ENCODE data around the gene LMAN1. TPM values are rescaled to one million over a fixed set of nuclear protein-coding genes. Genes with fewer than 3 reads are reported as not detected.

The LMAN1 gene
- polyA plus RNA-seq, 2 donors = 12.0 to 18.3 TPM

DNA sequence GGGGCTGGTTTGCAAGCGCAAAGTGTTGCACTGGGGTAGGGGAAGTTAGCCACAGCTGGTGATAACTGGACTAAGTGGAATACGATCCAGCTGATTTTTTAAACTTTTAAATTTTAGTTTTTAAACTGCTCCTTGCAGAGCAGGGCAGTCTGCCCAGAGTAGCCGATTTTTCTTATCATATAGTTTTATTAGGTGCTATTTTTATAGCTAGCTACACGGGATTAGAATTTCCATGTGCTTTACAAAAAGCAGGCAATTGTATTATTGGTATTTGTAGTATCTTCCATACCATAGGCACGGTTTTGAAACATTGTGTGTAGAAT lies 50.2 kb downstream of the LMAN1 start:
- H3K36me3 ChIP-seq (ENCODE audit: control insufficient read depth in 2 of 2, insufficient read depth in 2 of 2, low read length in 1 of 2) = no peaks in the 10 kb centered on the region
- H3K4me1 ChIP-seq (ENCODE audit: control insufficient read depth in 2 of 2, insufficient read depth in 2 of 2, low read length in 1 of 2) = peaks cover 0 to 3% of the 10 kb centered on the region in 2 donors
- H3K9me3 ChIP-seq (ENCODE audit: control insufficient read depth in 2 of 2, insufficient read depth in 1 of 2, low read depth in 1 of 2, low read length in 1 of 2) = no peaks in the 10 kb centered on the region
- no peak overlapping the region for H3K27ac ChIP-seq (ENCODE audit: low read depth in 2 of 2, low read length in 1 of 2)
- peak overlapping the region in 1 of 2 donors; percentile 22 for H3K4me3 ChIP-seq (ENCODE audit: low read depth in 1 of 2, low read length in 2 of 2)
- 12% methylated on average over 5 of the region's 5 CpGs for WGBS, 2 donors
- H3K27me3 ChIP-seq (ENCODE audit: control insufficient read depth in 1 of 2, insufficient read depth in 2 of 2, low read length in 2 of 2) = no peaks in the 10 kb centered on the region

DNA sequence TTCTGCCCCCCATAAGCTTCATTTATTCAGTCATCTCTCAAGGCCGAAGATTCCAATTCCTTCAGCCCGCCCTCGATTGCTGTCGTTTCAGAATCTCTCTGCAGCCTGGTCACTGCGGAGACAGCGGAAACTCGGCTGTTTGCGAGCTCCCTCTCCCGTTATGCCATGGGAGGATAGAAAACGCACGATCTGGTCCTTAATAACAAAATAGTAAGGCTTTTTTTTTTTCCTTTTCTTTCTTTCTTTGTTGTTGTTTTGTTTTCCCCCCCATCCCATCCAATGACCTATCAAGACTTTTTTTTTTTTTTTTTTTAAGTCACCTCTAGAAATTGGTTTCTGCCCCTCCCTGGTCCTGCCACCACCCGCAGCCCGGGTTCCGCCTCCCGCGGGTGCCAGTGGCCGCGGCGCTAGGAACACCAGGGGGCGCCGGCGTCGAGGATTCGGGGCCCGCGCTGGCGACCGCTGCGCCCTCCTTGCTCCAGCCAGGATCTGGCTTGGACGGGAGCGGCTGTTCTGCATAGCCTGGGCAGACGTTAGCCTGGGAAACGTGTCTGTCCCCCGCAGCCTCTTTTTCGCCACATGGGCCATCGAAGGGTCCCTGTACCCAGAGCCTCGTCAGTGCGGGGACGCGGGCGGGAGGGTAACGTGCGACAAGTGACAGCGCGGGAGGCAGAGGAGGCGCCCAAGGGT lies 50.7 kb downstream of the LMAN1 start:
- Histone ChIP-seq H3K36me3 (ENCODE audit: control insufficient read depth in 2 of 2, insufficient read depth in 2 of 2, low read length in 1 of 2) (no peaks in the 10 kb centered on the region), H3K27ac (ENCODE audit: low read depth in 2 of 2, low read length in 1 of 2) (no peak overlapping the region), H3K9me3 (ENCODE audit: control insufficient read depth in 2 of 2, insufficient read depth in 1 of 2, low read depth in 1 of 2, low read length in 1 of 2) (no peaks in the 10 kb centered on the region), H3K4me1 (ENCODE audit: control insufficient read depth in 2 of 2, insufficient read depth in 2 of 2, low read length in 1 of 2) (peaks cover 0 to 3% of the 10 kb centered on the region in 2 donors), H3K4me3 (ENCODE audit: low read depth in 1 of 2, low read length in 2 of 2) (peak overlapping the region in 1 of 2 donors; percentile 22), H3K27me3 (ENCODE audit: control insufficient read depth in 1 of 2, insufficient read depth in 2 of 2, low read length in 2 of 2) (no peaks in the 10 kb centered on the region)
- WGBS, 2 donors = 3% methylated on average over 46 of the region's 46 CpGs

DNA sequence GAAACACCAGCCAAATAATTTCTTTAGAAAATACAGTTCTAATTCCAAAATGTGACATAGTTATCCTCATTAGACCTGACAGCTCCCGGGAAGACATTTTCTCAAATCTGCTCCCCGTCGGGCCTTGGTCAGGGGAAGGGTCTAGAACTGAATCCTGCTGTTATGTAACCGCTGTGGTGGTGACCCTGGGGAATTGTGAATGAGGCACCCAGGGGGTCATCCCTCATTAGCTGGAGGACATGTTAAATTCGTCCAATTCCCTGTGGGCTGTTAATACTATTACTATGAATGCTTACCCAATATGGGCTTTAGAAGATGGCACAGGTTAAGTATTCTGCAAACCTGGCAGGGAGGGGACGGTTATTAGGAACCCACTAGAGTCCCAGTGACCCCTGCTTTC lies 52.4 kb downstream of the LMAN1 start:
- Histone ChIP-seq H3K4me1 (ENCODE audit: control insufficient read depth in 2 of 2, insufficient read depth in 2 of 2, low read length in 1 of 2) (peaks cover 0 to 3% of the 10 kb centered on the region in 2 donors), H3K4me3 (ENCODE audit: low read depth in 1 of 2, low read length in 2 of 2) (no peak overlapping the region), H3K36me3 (ENCODE audit: control insufficient read depth in 2 of 2, insufficient read depth in 2 of 2, low read length in 1 of 2) (no peaks in the 10 kb centered on the region), H3K27me3 (ENCODE audit: control insufficient read depth in 1 of 2, insufficient read depth in 2 of 2, low read length in 2 of 2) (no peaks in the 10 kb centered on the region), H3K9me3 (ENCODE audit: control insufficient read depth in 2 of 2, insufficient read depth in 1 of 2, low read depth in 1 of 2, low read length in 1 of 2) (no peaks in the 10 kb centered on the region), H3K27ac (ENCODE audit: low read depth in 2 of 2, low read length in 1 of 2) (no peak overlapping the region)
- WGBS, 2 donors = 85% methylated on average over 6 of the region's 6 CpGs

DNA sequence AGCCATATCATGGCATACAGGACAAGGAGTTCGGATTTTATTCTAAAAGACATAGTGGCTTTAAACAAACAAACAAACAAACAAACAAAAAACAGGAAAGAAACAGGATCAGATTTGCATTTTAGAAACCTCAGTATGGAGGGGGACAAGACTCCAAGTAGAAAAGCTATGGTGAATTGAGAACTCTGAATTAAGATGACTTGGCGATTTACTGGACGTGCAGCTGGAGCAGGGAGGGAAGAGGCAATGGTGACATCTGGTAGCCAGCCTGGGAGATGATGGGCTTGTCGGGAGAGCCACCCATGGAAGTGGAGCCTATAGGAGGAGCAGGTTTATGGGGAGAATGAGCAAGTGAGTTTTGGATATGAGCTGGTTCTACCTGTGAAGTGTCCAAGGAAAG lies 53.8 kb downstream of the LMAN1 start:
- no peak overlapping the region for H3K4me3 ChIP-seq (ENCODE audit: low read depth in 1 of 2, low read length in 2 of 2)
- H3K27me3 ChIP-seq (ENCODE audit: control insufficient read depth in 1 of 2, insufficient read depth in 2 of 2, low read length in 2 of 2) = no peaks in the 10 kb centered on the region
- H3K36me3 ChIP-seq (ENCODE audit: control insufficient read depth in 2 of 2, insufficient read depth in 2 of 2, low read length in 1 of 2) = no peaks in the 10 kb centered on the region
- no peak overlapping the region for H3K27ac ChIP-seq (ENCODE audit: low read depth in 2 of 2, low read length in 1 of 2)
- WGBS, 2 donors = 65 to 74% methylated on average over 4 of the region's 4 CpGs
- H3K4me1 ChIP-seq (ENCODE audit: control insufficient read depth in 2 of 2, insufficient read depth in 2 of 2, low read length in 1 of 2) = peaks cover 0 to 3% of the 10 kb centered on the region in 2 donors
- no peaks in the 10 kb centered on the region for H3K9me3 ChIP-seq (ENCODE audit: control insufficient read depth in 2 of 2, insufficient read depth in 1 of 2, low read depth in 1 of 2, low read length in 1 of 2)

DNA sequence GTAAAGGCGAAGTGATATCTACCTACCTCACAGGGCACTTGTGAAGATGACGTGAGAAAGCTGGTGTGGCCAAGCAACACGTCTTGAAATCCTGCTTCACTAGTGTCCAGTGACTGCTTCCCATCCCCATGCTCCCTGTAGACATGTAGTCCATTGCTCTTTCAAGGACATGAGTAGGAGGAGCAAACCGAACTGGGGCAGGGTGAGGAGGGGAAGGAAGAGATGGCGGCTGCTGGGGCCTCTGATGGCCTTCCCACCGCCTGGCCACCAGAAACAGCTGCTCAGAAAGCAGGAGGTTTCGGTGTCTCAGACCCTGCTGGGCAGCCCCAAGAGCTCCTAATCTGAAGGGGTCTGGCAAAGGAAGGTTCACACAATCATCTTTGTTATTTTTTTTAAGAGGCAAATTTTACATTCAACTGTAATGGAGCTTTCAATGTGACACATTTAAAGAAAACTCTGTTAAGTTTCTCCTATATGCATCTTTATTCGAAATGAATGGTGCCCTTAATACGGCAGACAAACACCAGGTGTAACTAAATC lies 55.3 kb downstream of the LMAN1 start:
- Histone ChIP-seq H3K27ac (ENCODE audit: low read depth in 2 of 2, low read length in 1 of 2) (no peak overlapping the region), H3K27me3 (ENCODE audit: control insufficient read depth in 1 of 2, insufficient read depth in 2 of 2, low read length in 2 of 2) (no peaks in the 10 kb centered on the region), H3K36me3 (ENCODE audit: control insufficient read depth in 2 of 2, insufficient read depth in 2 of 2, low read length in 1 of 2) (no peaks in the 10 kb centered on the region), H3K4me1 (ENCODE audit: control insufficient read depth in 2 of 2, insufficient read depth in 2 of 2, low read length in 1 of 2) (peaks cover 0 to 2% of the 10 kb centered on the region in 2 donors), H3K4me3 (ENCODE audit: low read depth in 1 of 2, low read length in 2 of 2) (no peak overlapping the region), H3K9me3 (ENCODE audit: control insufficient read depth in 2 of 2, insufficient read depth in 1 of 2, low read depth in 1 of 2, low read length in 1 of 2) (no peaks in the 10 kb centered on the region)
- 75 to 83% methylated on average over 9 of the region's 9 CpGs for WGBS, 2 donors

DNA sequence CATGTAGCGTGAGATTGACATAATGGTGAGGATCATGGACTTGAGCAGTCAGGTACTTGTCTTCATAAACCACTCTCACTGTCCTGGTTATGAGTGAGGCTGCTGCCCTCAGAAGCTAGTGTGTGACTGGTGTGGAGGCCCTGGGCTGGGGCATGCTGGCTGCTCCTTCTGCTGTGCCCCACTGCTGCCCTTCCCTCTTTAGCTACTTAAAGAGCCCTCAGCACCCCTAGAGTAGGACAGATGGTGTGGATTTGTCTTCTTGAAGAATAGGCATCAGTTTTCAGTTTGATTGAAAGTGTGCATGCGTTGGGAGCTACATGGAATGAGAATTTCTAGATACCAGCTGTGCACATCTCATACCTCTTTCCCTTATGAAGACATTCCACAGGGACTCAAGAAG lies 56.1 kb downstream of the LMAN1 start:
- H3K9me3 ChIP-seq (ENCODE audit: control insufficient read depth in 2 of 2, insufficient read depth in 1 of 2, low read depth in 1 of 2, low read length in 1 of 2) = no peaks in the 10 kb centered on the region
- H3K4me3 ChIP-seq (ENCODE audit: low read depth in 1 of 2, low read length in 2 of 2) = no peak overlapping the region
- no peaks in the 10 kb centered on the region for H3K27me3 ChIP-seq (ENCODE audit: control insufficient read depth in 1 of 2, insufficient read depth in 2 of 2, low read length in 2 of 2)
- H3K4me1 ChIP-seq (ENCODE audit: control insufficient read depth in 2 of 2, insufficient read depth in 2 of 2, low read length in 1 of 2) = no peaks in the 10 kb centered on the region
- no peak overlapping the region for H3K27ac ChIP-seq (ENCODE audit: low read depth in 2 of 2, low read length in 1 of 2)
- H3K36me3 ChIP-seq (ENCODE audit: control insufficient read depth in 2 of 2, insufficient read depth in 2 of 2, low read length in 1 of 2) = no peaks in the 10 kb centered on the region
- WGBS, 2 donors = 86 to 87% methylated on average over 2 of the region's 2 CpGs

DNA sequence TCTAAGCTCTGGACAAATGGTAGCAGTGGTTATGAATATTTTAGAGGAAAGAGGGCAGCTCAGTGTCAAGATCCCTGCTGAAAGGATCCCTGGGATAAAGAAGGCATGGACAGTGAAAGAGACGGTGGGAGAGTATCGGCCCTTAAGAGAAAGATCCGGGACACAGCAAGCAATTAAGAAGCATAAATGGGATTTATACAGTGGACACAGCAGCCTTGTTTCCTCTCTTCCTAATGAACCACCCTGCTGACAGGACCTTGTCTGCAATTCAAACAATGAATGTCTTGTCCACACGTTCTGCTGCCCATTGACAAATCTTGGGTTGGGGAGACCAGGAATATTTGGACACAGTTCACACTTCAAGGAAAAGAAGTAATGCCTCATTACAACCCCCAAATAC lies 57.1 kb downstream of the LMAN1 start:
- Histone ChIP-seq H3K4me1 (ENCODE audit: control insufficient read depth in 2 of 2, insufficient read depth in 2 of 2, low read length in 1 of 2) (no peaks in the 10 kb centered on the region), H3K27me3 (ENCODE audit: control insufficient read depth in 1 of 2, insufficient read depth in 2 of 2, low read length in 2 of 2) (no peaks in the 10 kb centered on the region), H3K9me3 (ENCODE audit: control insufficient read depth in 2 of 2, insufficient read depth in 1 of 2, low read depth in 1 of 2, low read length in 1 of 2) (no peaks in the 10 kb centered on the region), H3K36me3 (ENCODE audit: control insufficient read depth in 2 of 2, insufficient read depth in 2 of 2, low read length in 1 of 2) (no peaks in the 10 kb centered on the region), H3K27ac (ENCODE audit: low read depth in 2 of 2, low read length in 1 of 2) (no peak overlapping the region), H3K4me3 (ENCODE audit: low read depth in 1 of 2, low read length in 2 of 2) (no peak overlapping the region)
- 76 to 77% methylated on average over 4 of the region's 4 CpGs for WGBS, 2 donors

DNA sequence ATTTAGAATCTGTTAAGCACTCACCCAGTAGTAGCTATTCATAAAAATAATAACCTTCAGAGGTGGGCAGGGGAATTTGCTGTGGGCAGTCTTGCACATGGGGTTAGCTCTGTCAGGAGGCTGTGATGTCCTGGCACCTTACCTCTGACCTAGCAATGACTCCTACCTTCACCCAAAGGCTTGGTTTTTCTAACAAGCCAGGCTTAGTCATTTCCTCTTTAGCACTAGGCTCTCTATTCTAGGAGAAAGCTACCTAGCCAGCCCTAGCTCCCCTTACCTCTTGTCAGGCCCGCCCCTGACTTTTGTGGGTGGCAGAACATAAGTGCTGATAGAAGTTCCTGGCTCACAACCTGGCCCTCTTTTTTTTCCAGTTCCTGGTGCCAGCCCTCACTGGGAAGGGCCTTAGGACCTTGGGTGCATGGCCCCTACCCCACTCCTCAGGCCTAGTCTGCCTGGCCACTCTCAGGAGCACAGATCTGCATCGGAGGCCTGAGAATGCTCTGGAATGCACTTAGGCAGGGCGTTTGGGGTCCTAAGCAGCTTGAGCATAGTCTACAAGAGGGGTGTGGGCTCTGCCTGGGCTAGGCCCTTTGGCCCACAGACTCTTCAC lies 58.3 kb downstream of the LMAN1 start:
- 67 to 83% methylated on average over 3 of the region's 3 CpGs for WGBS, 2 donors
- Histone ChIP-seq H3K4me1 (ENCODE audit: control insufficient read depth in 2 of 2, insufficient read depth in 2 of 2, low read length in 1 of 2) (no peaks in the 10 kb centered on the region), H3K9me3 (ENCODE audit: control insufficient read depth in 2 of 2, insufficient read depth in 1 of 2, low read depth in 1 of 2, low read length in 1 of 2) (no peaks in the 10 kb centered on the region), H3K27ac (ENCODE audit: low read depth in 2 of 2, low read length in 1 of 2) (no peak overlapping the region), H3K36me3 (ENCODE audit: control insufficient read depth in 2 of 2, insufficient read depth in 2 of 2, low read length in 1 of 2) (no peaks in the 10 kb centered on the region), H3K4me3 (ENCODE audit: low read depth in 1 of 2, low read length in 2 of 2) (no peak overlapping the region), H3K27me3 (ENCODE audit: control insufficient read depth in 1 of 2, insufficient read depth in 2 of 2, low read length in 2 of 2) (peaks cover 0 to 4% of the 10 kb centered on the region in 2 donors)

DNA sequence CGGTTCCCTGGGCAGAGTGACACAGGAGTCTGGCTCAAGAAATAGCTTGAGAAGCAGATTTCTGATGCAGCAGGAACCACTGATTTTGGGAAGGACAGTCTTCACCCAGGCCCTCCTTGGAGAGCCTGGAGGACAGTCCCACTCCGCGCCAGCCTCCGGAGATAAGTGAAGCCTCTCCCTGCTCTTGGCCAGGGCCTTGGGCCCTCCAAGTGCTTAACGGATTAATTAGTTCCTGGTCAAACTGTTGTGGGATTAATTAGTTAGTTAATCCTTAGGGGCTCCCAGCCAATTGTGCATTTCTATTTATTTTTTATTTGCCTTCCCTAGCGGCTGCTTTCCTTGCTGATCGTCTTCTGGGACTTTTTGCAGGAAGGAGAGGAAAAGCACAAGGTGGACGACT lies 60.2 kb downstream of the LMAN1 start:
- peaks cover 0 to 8% of the 10 kb centered on the region in 2 donors for H3K27me3 ChIP-seq (ENCODE audit: control insufficient read depth in 1 of 2, insufficient read depth in 2 of 2, low read length in 2 of 2)
- WGBS, 2 donors = 71 to 75% methylated on average over 8 of the region's 8 CpGs
- H3K27ac ChIP-seq (ENCODE audit: low read depth in 2 of 2, low read length in 1 of 2) = no peak overlapping the region
- no peaks in the 10 kb centered on the region for H3K4me1 ChIP-seq (ENCODE audit: control insufficient read depth in 2 of 2, insufficient read depth in 2 of 2, low read length in 1 of 2)
- H3K9me3 ChIP-seq (ENCODE audit: control insufficient read depth in 2 of 2, insufficient read depth in 1 of 2, low read depth in 1 of 2, low read length in 1 of 2) = no peaks in the 10 kb centered on the region
- no peaks in the 10 kb centered on the region for H3K36me3 ChIP-seq (ENCODE audit: control insufficient read depth in 2 of 2, insufficient read depth in 2 of 2, low read length in 1 of 2)
- no peak overlapping the region for H3K4me3 ChIP-seq (ENCODE audit: low read depth in 1 of 2, low read length in 2 of 2)

DNA sequence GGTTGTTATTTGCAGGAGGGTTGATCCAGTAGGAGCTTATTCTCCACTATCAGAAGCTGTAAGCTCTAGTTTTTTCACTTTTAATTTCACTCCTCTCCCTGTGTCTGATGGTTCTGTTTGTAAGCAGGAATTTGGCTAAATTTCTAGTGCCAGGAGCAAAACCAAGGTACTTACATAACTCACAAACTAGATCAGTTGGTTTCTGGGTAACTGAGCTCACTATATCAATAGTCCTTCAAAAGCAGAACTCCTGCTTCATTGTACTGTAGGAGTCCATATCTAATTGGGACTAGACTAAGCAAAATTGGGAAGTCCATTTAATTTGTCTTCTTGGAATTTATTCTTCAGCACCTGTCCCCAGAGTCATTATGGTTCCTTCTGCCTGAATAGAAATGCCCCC lies 65.7 kb downstream of the LMAN1 start:
- Histone ChIP-seq H3K27ac (ENCODE audit: low read depth in 2 of 2, low read length in 1 of 2) (no peak overlapping the region), H3K36me3 (ENCODE audit: control insufficient read depth in 2 of 2, insufficient read depth in 2 of 2, low read length in 1 of 2) (no peaks in the 10 kb centered on the region), H3K4me3 (ENCODE audit: low read depth in 1 of 2, low read length in 2 of 2) (no peak overlapping the region), H3K27me3 (ENCODE audit: control insufficient read depth in 1 of 2, insufficient read depth in 2 of 2, low read length in 2 of 2) (peaks cover 0 to 9% of the 10 kb centered on the region in 2 donors), H3K9me3 (ENCODE audit: control insufficient read depth in 2 of 2, insufficient read depth in 1 of 2, low read depth in 1 of 2, low read length in 1 of 2) (no peaks in the 10 kb centered on the region), H3K4me1 (ENCODE audit: control insufficient read depth in 2 of 2, insufficient read depth in 2 of 2, low read length in 1 of 2) (no peaks in the 10 kb centered on the region)
